BJ (cell line): Measurements from ENCODE around the gene SFXN1. TPM values are rescaled to one million over a fixed set of nuclear protein-coding genes. Genes with fewer than 3 reads are reported as not detected.
"Not testable (repeated sequence)": the region's sequence is repeated elsewhere in the genome, so short reads cannot be mapped to it uniquely, and the experiment has no call there.

Source experiments
- CTCF ChIA-PET: fragments of 350-600 bp; formaldehyde crosslinking; extraction: SDS; loops from one replicate; lab custom pipeline; 2021; ENCODE audit warnings: antibody characterized with exemption, inconsistent platforms; lab: Yijun Ruan, JAX
- POLR2A ChIA-PET: fragments of 300-600 bp; sonication (Branson Sonifier 250); formaldehyde crosslinking; extraction: SDS; loops from one replicate; lab custom pipeline; 2021; ENCODE audit warnings: antibody characterized with exemption; lab: Charles Lee
- DNase-seq: peaks from one replicate; pipeline ENCODE4 v3.0.0-alpha.2; 2011; ENCODE audit warnings: low read depth
- H3K27me3 ChIP-seq: 2 replicates; pipeline ENCODE4 v1.6.0; 2011; ENCODE audit warnings: low read length; ENCODE audit not compliant: control insufficient read depth, insufficient read depth
- H3K36me3 ChIP-seq: 2 replicates; pipeline ENCODE4 v1.5.1; 2011; ENCODE audit warnings: low read length; ENCODE audit not compliant: control insufficient read depth, insufficient read depth
- H3K4me3 ChIP-seq: 2 replicates; pipeline ENCODE4 v1.5.1; 2011; ENCODE audit warnings: low read depth, mild to moderate bottlenecking, control low read depth, low read length
- CTCF ChIP-seq: IDR thresholded peaks from 2 replicates; pipeline ENCODE4 v1.5.1; 2011; ENCODE audit warnings: low read depth, mild to moderate bottlenecking, control low read depth, inconsistent platforms, low read length, moderate library complexity; ENCODE audit not compliant: insufficient read depth
- polyA plus RNA-seq: library from polyadenylated mRNA; depleted of rRNA; stranded (reverse); fragments of >200 nt; gene quantifications from 2 replicates; pipeline ENCODE4 v1.2.3, GENCODE V29; 2011

The SFXN1 gene
- polyA plus RNA-seq, 1 experiment: 89.9 TPM

DNA sequence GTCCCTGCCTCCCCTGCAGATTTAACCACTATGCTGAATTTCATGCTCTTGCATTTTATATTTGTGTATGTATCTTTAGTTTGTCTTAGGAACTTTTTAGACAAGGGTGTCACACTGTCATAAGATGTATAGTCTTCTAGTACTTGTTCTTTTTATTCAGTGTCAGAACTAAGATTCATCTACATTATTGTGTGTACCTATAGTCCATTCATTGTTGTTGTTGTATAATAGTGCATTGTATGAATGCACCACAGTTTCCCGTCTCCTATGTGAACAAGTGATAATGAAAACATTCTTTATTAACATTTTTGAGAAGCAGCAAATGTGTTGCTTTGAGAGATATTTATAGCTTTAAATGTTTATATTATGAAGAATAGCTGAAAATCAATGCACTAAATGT is 45.9 kb downstream of the SFXN1 start:
- no peaks in the 10 kb centered on the region for H3K27me3 ChIP-seq
- ChIA-PET POLR2A (no interaction called here), CTCF (interaction anchor here (1.1 to 1.8 kb wide), 3 partner anchors 10 to 19 kb away, joined by 3 to 10 read pairs (median 5); no protein-coding TSS in a partner anchor)
- H3K4me3 ChIP-seq: no peak overlapping the region
- TF ChIP-seq CTCF: no peak
- H3K36me3 ChIP-seq: peaks cover 20% of the 10 kb centered on the region
- DNase-seq: no peak

GRCh38 chr5:175526691-175527090 is 48.3 kb downstream of the SFXN1 start:
- ChIA-PET CTCF (interaction anchor here (1.0 kb wide), 1 partner anchor 11 kb away, joined by 3 read pairs; no protein-coding TSS in a partner anchor), POLR2A (no interaction called here)
- DNase-seq: no peak
- H3K27me3 ChIP-seq: no peaks in the 10 kb centered on the region
- H3K4me3 ChIP-seq: no peak overlapping the region
- peaks cover 15% of the 10 kb centered on the region for H3K36me3 ChIP-seq
- TF ChIP-seq CTCF: no peak

GRCh38 chr5:175531361-175531760 is 53.0 kb downstream of the SFXN1 start:
- POLR2A ChIA-PET: no interaction called here
- Histone ChIP-seq H3K36me3 (peaks cover 5% of the 10 kb centered on the region), H3K27me3 (no peaks in the 10 kb centered on the region), H3K4me3 (no peak overlapping the region)
- CTCF ChIA-PET: no interaction called here
- TF ChIP-seq CTCF: no peak
- no peak for DNase-seq

DNA sequence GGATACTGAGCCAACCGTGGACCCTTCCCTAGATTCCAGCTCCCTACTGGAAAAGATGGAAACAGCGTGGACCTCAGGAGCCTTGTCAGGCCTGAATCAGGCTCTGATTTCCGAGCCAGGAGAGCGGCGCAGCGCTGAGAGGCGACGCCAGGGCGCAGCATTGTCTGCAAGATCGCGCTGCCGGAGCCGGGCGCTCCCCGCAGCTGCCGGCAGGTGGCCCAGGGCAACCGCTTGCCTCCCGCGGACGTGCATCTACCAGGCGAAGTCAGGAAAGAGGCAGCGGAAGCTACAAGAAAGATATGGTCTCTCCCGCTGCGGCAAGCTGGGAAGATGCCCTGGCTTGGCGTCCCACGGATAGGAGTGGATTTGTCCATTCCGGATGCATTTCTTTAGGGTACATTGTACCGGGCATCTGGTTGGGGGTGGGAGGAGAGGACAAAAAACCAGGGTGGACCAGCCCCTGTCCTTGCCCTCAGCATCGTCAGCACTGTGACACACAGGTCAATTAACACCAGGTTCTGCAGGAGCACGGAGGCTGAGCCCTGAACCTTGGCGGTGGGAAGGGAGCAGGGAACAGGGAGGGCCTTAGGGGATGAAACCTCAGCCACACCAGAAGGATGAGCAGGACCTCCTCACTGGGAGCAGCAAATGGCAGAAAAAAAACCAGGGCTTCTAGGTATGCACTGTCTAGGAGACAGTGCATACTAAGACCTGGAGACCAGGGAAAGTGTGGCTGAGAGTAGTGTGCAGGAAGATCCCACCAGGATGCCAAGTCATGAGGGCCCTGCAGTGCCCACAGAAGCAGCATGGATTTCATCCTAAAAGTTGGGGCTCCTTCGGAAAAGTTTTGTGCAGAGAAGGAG is 55.9 kb downstream of the SFXN1 start:
- POLR2A ChIA-PET: no interaction called here
- Histone ChIP-seq H3K36me3 (no peaks in the 10 kb centered on the region), H3K4me3 (no peak overlapping the region), H3K27me3 (no peaks in the 10 kb centered on the region)
- peak; percentile 98 for TF ChIP-seq CTCF
- CTCF ChIA-PET: interaction anchor here (0.6 to 2.0 kb wide), 15 partner anchors 8 to 1991 kb away, joined by 3 to 11 read pairs (median 4); no protein-coding TSS in a partner anchor
- DNase-seq: peak; percentile 7

GRCh38 chr5:175535331-175535730 is 57.0 kb downstream of the SFXN1 start:
- DNase-seq, POLR2A ChIA-PET, H3K4me3 ChIP-seq, H3K27me3 ChIP-seq, H3K36me3 ChIP-seq: not testable (repeated sequence)
- CTCF ChIA-PET: interaction anchor here (0.6 to 2.0 kb wide), 3 partner anchors 16 to 184 kb away, joined by 3 to 8 read pairs (median 3); no protein-coding TSS in a partner anchor
